H1 (cell line): ENCODE results near the gene SH3GL2. TPM values are rescaled to one million over a fixed set of nuclear protein-coding genes. Genes with fewer than 3 reads are reported as not detected.

ENCODE experiments used
- CREB1 ChIP-seq: IDR thresholded peaks from 2 replicates; pipeline ENCODE4 v1.6.1; 2012; ENCODE audit warnings: inconsistent platforms
- FOSL1 ChIP-seq: IDR thresholded peaks from 2 replicates; pipeline ENCODE4 v1.6.1; 2011; ENCODE audit warnings: mild to moderate bottlenecking, low read depth, low read length, moderate library complexity; ENCODE audit not compliant: insufficient read depth
- HDAC6 ChIP-seq: IDR thresholded peaks from one replicate; pipeline ENCODE4 v1.7.1; 2012; ENCODE audit warnings: low read depth, mild to moderate bottlenecking, inconsistent platforms, low read length, moderate library complexity
- POLR2AphosphoS5 ChIP-seq: IDR thresholded peaks from 2 replicates; pipeline ENCODE4 v1.6.1; 2011; ENCODE audit warnings: low read depth, low read length
- SP2 ChIP-seq: IDR thresholded peaks from 2 replicates; pipeline ENCODE4 v1.6.1; 2012; ENCODE audit warnings: mild to moderate bottlenecking, low read length, inconsistent platforms
- ZNF274 ChIP-seq: IDR thresholded peaks from 2 replicates; pipeline ENCODE4 v1.7.0; 2012; ENCODE audit warnings: low read length, borderline replicate concordance; ENCODE audit errors: extremely low read depth
- polyA plus RNA-seq, 7 experiments: library from polyadenylated mRNA; depleted of rRNA in 3 of 7; stranded (reverse) in 5 of 7; unstranded in 2 of 7; fragments of >200 nt in 5 of 7; fragments of 200-250 nt in 2 of 7; gene quantifications; 1 replicate in 5 of 7; 2 replicates in 1 of 7; 4 replicates in 1 of 7; pipeline versions ENCODE4 v1.2.1 to v1.2.3, GENCODE V29; 2011 to 2013; ENCODE audit warnings: missing spikeins in 2 of 7, mixed read lengths in 2 of 7
- total RNA-seq: library from RNA; stranded (reverse); fragmentation: NEBNext Ultra II Directional; extraction: Animal tissue kit (Norgen Biotek cat#: 25700); gene quantifications from 2 replicates; pipeline ENCODE4 v1.2.1, GENCODE V29; 2021
- TF ChIP-seq, protein P1 (sequence below): IDR thresholded peaks from 2 replicates; pipeline ENCODE4 v1.6.1; 2012; ENCODE audit warnings: inconsistent platforms

The SH3GL2 gene
- total and polyA plus RNA-seq, 2 of the 8 experiments (the other 6 are each of a cell fraction or from before 2014, with no cell fraction given), result 4.7 to 5.3 TPM

DNA sequence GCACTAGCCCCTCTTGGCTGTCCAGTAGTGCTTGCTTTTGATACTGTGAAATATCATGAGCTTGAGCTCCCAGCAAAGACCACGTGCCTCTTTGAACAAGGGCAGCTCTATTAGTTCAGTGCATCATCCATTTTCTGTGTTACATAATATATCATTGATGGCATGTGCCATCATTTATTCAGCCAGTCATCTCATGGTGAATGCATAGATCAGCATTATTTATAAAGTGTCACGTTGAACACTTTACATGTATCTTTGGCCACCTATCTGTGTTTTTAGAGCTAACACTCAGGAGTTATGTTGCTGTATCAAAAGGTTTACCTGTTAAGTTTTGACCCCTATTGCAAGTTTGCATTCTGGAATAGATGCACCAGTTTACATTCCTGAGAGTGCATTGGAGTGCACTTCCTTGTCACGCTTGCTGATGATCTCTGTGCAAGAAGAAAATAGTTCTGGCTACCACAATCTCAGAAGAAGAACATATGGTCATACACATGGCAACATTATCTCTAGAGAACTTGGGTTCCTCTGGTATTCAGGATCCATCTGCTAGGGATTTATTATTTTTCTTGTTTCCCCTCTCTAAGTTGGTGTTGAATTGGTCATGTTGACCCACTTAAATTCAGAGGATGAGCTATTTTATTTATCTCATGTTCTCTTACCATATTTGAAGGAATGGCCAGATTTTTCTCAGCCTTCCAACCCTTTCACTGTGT, 120.9 kb downstream of the SH3GL2 start (continued):
- TF ChIP-seq FOSL1 (no peak), CREB1 (no peak), ZNF274 (no peak), SP2 (no peak), HDAC6 (no peak), POLR2AphosphoS5 (no peak)
- TF ChIP-seq, protein P1, sequence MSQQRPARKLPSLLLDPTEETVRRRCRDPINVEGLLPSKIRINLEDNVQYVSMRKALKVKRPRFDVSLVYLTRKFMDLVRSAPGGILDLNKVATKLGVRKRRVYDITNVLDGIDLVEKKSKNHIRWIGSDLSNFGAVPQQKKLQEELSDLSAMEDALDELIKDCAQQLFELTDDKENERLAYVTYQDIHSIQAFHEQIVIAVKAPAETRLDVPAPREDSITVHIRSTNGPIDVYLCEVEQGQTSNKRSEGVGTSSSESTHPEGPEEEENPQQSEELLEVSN, result no peak
